GM12878 (cell line): ENCODE measurements around the gene ARID5B. TPM values are rescaled to one million over a fixed set of nuclear protein-coding genes. Genes with fewer than 3 reads are reported as not detected.

Experiments
- ATAC-seq: fragments of 200-7000 bp; cut with Tn5 transposase; 3 replicates; pipeline ENCODE4 v1.9.1; 2020; ENCODE audit warnings: mild to moderate bottlenecking, moderate library complexity
- BruUV-seq: library from RNA; stranded (reverse); fragments of 400-500 nt; replicated peaks from 2 replicates; lab custom pipeline; 2021; lab: Mats Ljungman, UMichigan
- CTCF ChIA-PET: fragments of 300-600 bp; sonication (Branson Sonifier 250); formaldehyde crosslinking; extraction: SDS; loops from one replicate; lab custom pipeline; 2021; ENCODE audit warnings: inconsistent platforms; lab: Yijun Ruan, JAX
- POLR2A ChIA-PET: fragments of 350-600 bp; formaldehyde crosslinking; extraction: SDS; loops from one replicate; lab custom pipeline; 2021; ENCODE audit warnings: inconsistent platforms; lab: Charles Lee
- RAD21 ChIA-PET: fragments of 300-600 bp; sonication (Branson Sonifier 250); formaldehyde crosslinking; loops from one replicate; lab custom pipeline; 2023; ENCODE audit warnings: antibody characterized with exemption; ENCODE audit not compliant: unreplicated experiment; lab: Charles Lee
- SMC1A ChIA-PET: fragments of 300-600 bp; sonication (Branson Sonifier 250); formaldehyde crosslinking; loops from one replicate; lab custom pipeline; 2023; ENCODE audit not compliant: unreplicated experiment, uncharacterized antibody; lab: Charles Lee
- DNase-seq: peaks from one replicate; pipeline ENCODE4 v3.0.0-alpha.2; 2011; ENCODE audit warnings: low read depth, low spot score
- FAIRE-seq: peaks from 3 replicates; lab custom pipeline; 2011; peaks lifted over from hg19 to GRCh38; lab: Jason Lieb, UNC
- H2AFZ ChIP-seq: 2 replicates; pipeline ENCODE4 v1.6.0; 2011; ENCODE audit warnings: low read depth, low read length, control low read depth; ENCODE audit not compliant: control insufficient read depth
- H3K27ac ChIP-seq: 2 replicates; pipeline ENCODE4 v1.5.1; 2011; ENCODE audit warnings: control low read depth; ENCODE audit not compliant: control insufficient read depth, insufficient read depth
- H3K27me3 ChIP-seq, 2 experiments: replicated peaks in 1 of 2; 2 replicates each; pipeline versions ENCODE4 v1.6.0 to v1.6.1; 2011; ENCODE audit warnings: low read length in 1 of 2; ENCODE audit not compliant: control insufficient read depth in 2 of 2, insufficient read depth in 2 of 2
- H3K36me3 ChIP-seq, 2 experiments: 2 replicates each; pipeline ENCODE4 v1.5.1; 2011; ENCODE audit warnings: low read length in 1 of 2; ENCODE audit not compliant: control insufficient read depth in 2 of 2, insufficient read depth in 2 of 2
- H3K4me1 ChIP-seq: 2 replicates; pipeline ENCODE4 v1.6.1; 2011; ENCODE audit warnings: mild to moderate bottlenecking, low read length, moderate library complexity, mixed read lengths; ENCODE audit not compliant: control insufficient read depth, insufficient read depth
- H3K4me2 ChIP-seq: 2 replicates; pipeline ENCODE4 v1.6.0; 2011; ENCODE audit warnings: control low read depth; ENCODE audit not compliant: control insufficient read depth, insufficient read depth
- H3K4me3 ChIP-seq: fragments of 200-600 bp; sonication (generic); 2 replicates; pipeline ENCODE4 v1.5.1; 2016
- H3K79me2 ChIP-seq: 2 replicates; pipeline ENCODE4 v1.6.0; 2011; ENCODE audit warnings: low read length; ENCODE audit not compliant: control insufficient read depth, insufficient read depth
- H3K9ac ChIP-seq: 2 replicates; pipeline ENCODE4 v1.8.0; 2011; ENCODE audit warnings: low read length, control low read depth, mixed read lengths; ENCODE audit not compliant: control insufficient read depth, insufficient read depth
- H3K9me3 ChIP-seq: replicated peaks from 3 replicates; pipeline ENCODE4 v1.5.1; 2011; ENCODE audit warnings: mild to moderate bottlenecking, low read length; ENCODE audit not compliant: control insufficient read depth, insufficient read depth
- H4K20me1 ChIP-seq: 2 replicates; pipeline ENCODE4 v1.6.0; 2011; ENCODE audit not compliant: control insufficient read depth, insufficient read depth
- CBFB ChIP-seq: IDR thresholded peaks from 2 replicates; pipeline ENCODE4 v1.6.1; 2016; ENCODE audit warnings: antibody characterized with exemption, low read depth
- DPF2 ChIP-seq: fragments of 450-650 bp; IDR thresholded peaks from 2 replicates; pipeline ENCODE4 v1.6.1; 2017; ENCODE audit warnings: mild to moderate bottlenecking
- KLF5 ChIP-seq: fragments of 450-650 bp; IDR thresholded peaks from 2 replicates; pipeline ENCODE4 v1.6.1; 2014; ENCODE audit warnings: mild to moderate bottlenecking; ENCODE audit not compliant: partially characterized antibody
- MEF2B ChIP-seq: fragments of 450-650 bp; IDR thresholded peaks from 2 replicates; pipeline ENCODE4 v1.6.1; 2018; ENCODE audit warnings: mild to moderate bottlenecking, moderate library complexity; ENCODE audit not compliant: partially characterized antibody, poor library complexity, severe bottlenecking
- MYC ChIP-seq: IDR thresholded peaks from 2 replicates; pipeline ENCODE4 v1.6.1; 2011; ENCODE audit warnings: mild to moderate bottlenecking, low read length, moderate library complexity, inconsistent platforms; ENCODE audit not compliant: insufficient read depth, insufficient replicate concordance, insufficient read length, severe bottlenecking
- SUPT20H ChIP-seq: IDR thresholded peaks from 2 replicates; pipeline ENCODE4 v1.6.1; 2011; ENCODE audit warnings: low read depth, mild to moderate bottlenecking, low read length, moderate library complexity, borderline replicate concordance; ENCODE audit not compliant: control insufficient read depth
- TBL1XR1 ChIP-seq: IDR thresholded peaks from 2 replicates; pipeline ENCODE4 v1.6.1; 2012; ENCODE audit warnings: low read depth, low read length, improper control_type of control experiment
- WGBS: methylation state at CpG from one replicate; pipeline ENCODE4 v1.1.6; 2016; ENCODE audit warnings: low lambda C conversion rate; ENCODE audit not compliant: insufficient replicate concordance, insufficient coverage; ENCODE audit errors: missing lambda C conversion rate; 5-methylcytosine and 5-hydroxymethylcytosine counted together
- in situ Hi-C: fragments of 300-500 bp; cut with MboI; formaldehyde crosslinking; loops from 9 replicates; pipeline ENCODE4 v1.14.3; 2018; ENCODE audit warnings: mixed read lengths
- intact Hi-C: fragments of 100-400 bp; cut with micrococcal nuclease; formaldehyde crosslinking; loops from one replicate; pipeline ENCODE4 v1.14.2; 2022; ENCODE audit not compliant: unreplicated experiment
- polyA plus RNA-seq, 11 experiments: library from polyadenylated mRNA; depleted of rRNA in 4 of 11; unstranded in 6 of 11; stranded (reverse) in 5 of 11; fragments of >200 nt; fragmentation: Nextera tagmentation in 4 of 11; fragmentation: Illumina TruSeq in 1 of 11; extraction: Ambion mirVana in 4 of 11; extraction: Trizol in 1 of 11; gene quantifications; 1 replicate in 1 of 11; 2 replicates in 10 of 11; pipeline versions ENCODE4 v1.2.1 to v1.2.3, GENCODE V29; 2011 to 2016; ENCODE audit warnings: inconsistent platforms in 2 of 11, missing spikeins in 2 of 11, low read depth in 1 of 11
- total RNA-seq, 4 experiments: library from RNA; depleted of rRNA in 3 of 4; stranded (reverse); fragments of >200 nt in 3 of 4; fragmentation: Illumina TruSeq in 1 of 4; extraction: Trizol in 1 of 4; gene quantifications; 2 replicates each; pipeline versions ENCODE4 v1.2.1 to v1.2.3, GENCODE V29; 2013 to 2021
- TF ChIP-seq, protein P1 (sequence below): IDR thresholded peaks from 2 replicates; pipeline ENCODE4 v1.6.1; 2012; ENCODE audit warnings: low read depth, low read length, improper control_type of control experiment
- TF ChIP-seq, protein P2 (sequence below): IDR thresholded peaks from 2 replicates; pipeline ENCODE4 v1.6.1; 2012; ENCODE audit warnings: low read depth, low read length, improper control_type of control experiment

The ARID5B gene
- total and polyA plus RNA-seq, 10 of the 15 experiments (the other 5 are each of a cell fraction or from before 2014, with no cell fraction given), result 2.7 to 8.5 (median 6.1) TPM

DNA sequence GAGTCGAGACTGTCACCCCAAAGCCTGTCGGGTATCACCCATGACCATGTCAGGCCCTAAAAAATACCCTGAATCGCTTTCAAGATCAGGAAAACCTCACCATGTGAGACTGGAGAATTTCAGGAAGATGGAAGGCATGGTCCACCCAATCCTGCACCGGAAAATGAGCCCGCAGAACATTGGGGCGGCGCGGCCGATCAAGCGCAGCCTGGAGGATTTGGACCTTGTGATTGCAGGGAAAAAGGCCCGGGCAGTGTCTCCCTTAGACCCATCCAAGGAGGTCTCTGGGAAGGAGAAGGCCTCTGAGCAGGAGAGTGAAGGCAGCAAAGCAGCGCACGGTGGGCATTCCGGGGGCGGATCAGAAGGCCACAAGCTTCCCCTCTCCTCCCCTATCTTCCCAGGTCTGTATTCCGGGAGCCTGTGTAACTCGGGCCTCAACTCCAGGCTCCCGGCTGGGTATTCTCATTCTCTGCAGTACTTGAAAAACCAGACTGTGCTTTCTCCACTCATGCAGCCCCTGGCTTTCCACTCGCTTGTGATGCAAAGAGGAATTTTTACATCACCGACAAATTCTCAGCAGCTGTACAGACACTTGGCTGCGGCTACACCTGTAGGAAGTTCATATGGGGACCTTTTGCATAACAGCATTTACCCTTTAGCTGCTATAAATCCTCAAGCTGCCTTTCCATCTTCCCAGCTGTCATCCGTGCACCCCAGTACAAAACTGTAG, 191.0 kb downstream of the ARID5B start:
- ChIA-PET RAD21 (no interaction called here), POLR2A (no interaction called here), SMC1A (no interaction called here), CTCF (interaction anchor here (0.6 kb wide), 1 partner anchor 1868 kb away, joined by 3 read pairs; no protein-coding TSS in a partner anchor)
- TF ChIP-seq DPF2 (no peak), MEF2B (no peak), SUPT20H (no peak), CBFB (no peak), MYC (no peak), KLF5 (no peak), TBL1XR1 (no peak)
- TF ChIP-seq, protein P1, sequence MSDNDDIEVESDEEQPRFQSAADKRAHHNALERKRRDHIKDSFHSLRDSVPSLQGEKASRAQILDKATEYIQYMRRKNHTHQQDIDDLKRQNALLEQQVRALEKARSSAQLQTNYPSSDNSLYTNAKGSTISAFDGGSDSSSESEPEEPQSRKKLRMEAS, result no peak
- TF ChIP-seq, protein P2, sequence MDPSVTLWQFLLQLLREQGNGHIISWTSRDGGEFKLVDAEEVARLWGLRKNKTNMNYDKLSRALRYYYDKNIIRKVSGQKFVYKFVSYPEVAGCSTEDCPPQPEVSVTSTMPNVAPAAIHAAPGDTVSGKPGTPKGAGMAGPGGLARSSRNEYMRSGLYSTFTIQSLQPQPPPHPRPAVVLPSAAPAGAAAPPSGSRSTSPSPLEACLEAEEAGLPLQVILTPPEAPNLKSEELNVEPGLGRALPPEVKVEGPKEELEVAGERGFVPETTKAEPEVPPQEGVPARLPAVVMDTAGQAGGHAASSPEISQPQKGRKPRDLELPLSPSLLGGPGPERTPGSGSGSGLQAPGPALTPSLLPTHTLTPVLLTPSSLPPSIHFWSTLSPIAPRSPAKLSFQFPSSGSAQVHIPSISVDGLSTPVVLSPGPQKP, result no peak
- BruUV-seq, result no TSS peak
- H3K79me2 ChIP-seq, result no peaks in the 10 kb centered on the region
- H3K4me2 ChIP-seq, result no peak overlapping the region
- ATAC-seq (no peak), FAIRE-seq (no peak), DNase-seq (no peak)
- H3K27ac ChIP-seq, result no peak overlapping the region
- no peaks in the 10 kb centered on the region for H3K27me3 ChIP-seq
- peaks cover 10 to 25% of the 10 kb centered on the region in 2 experiments; a peak in 3 of 4 replicates for H3K36me3 ChIP-seq
- in situ Hi-C loops (no loop called here), intact Hi-C loops (no loop called here)
- no peaks in the 10 kb centered on the region for H3K9me3 ChIP-seq
- 96% methylated on average over 22 of the region's 22 CpGs for WGBS
- H2AFZ ChIP-seq, result no peak overlapping the region
- H3K4me3 ChIP-seq, result no peak overlapping the region
- H3K9ac ChIP-seq, result no peak overlapping the region
- H3K4me1 ChIP-seq, result 0 out of 2 replicates have a peak, but pooled peaks cover under 1% of the 10 kb centered on the region
- no peaks in the 10 kb centered on the region for H4K20me1 ChIP-seq
